ENCODE results near the gene ATP2C1.

GRCh38 chr3:130935761-130936492, 42.0 kb downstream of the ATP2C1 start:
- TF ChIP-seq POLR2AphosphoS5 (IDR thresholded peaks at IDR 0.05; ENCODE audit: borderline replicate concordance, low read depth, low read length) (no peak), FOXP2 (optimal IDR thresholded peaks at IDR 0.05; ENCODE audit: control extremely low read depth, extremely low read length, insufficient read depth) (no peak)
